Fibroblast of skin of back (primary cell): ENCODE measurements around the gene SLC6A12.
A peak's percentile ranks its signal among the peaks of the same experiment; 100 is the strongest.
"Not testable (repeated sequence)": the region's sequence is repeated elsewhere in the genome, so short reads cannot be mapped to it uniquely, and the experiment has no call there.

Experiments
- DNase-seq: peaks from one replicate; pipeline ENCODE4 v3.0.0-alpha.2; 2013

SLC6A12 gene

DNA sequence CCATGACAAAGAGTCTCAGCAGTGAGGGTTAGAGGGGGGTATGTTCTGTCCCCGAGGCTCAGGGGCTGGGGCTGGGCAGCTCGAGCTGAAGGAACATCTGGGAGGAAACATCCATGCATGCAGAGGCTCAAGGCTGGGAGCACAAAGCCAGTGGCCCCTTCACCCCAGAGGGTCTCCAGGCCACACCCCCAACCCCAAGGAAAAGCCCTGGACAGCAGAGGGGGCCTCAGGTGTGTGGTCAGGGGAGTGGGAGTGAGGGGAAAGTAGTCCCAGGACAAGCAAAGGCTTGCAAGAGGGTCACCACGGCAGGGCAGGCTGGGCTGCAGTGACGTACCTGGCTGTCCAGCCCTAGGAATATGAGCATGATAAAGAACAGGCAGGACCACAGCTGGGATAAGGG is 17.5 kb downstream of the SLC6A12 start:
- no peak for DNase-seq

DNA sequence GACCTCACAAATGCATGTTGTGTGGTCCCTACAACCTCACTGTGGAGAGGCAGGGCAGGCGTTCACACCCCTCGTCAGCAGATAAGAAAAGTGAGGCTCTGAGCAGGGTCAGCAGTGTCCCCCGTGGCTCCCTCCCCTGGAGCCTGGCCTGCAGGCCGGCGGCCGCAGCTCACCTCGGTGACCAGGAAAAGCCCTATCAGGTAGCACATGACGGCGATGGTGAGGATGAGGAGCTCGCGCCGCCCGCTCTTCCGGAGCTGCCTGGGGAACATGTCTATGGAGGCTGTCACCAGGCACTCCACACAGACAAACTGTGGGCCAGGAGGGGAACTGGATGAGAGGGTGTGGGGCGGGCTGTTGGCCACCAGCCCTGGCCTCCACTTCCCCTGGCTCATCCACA is 18.0 kb downstream of the SLC6A12 start:
- no peak for DNase-seq

DNA sequence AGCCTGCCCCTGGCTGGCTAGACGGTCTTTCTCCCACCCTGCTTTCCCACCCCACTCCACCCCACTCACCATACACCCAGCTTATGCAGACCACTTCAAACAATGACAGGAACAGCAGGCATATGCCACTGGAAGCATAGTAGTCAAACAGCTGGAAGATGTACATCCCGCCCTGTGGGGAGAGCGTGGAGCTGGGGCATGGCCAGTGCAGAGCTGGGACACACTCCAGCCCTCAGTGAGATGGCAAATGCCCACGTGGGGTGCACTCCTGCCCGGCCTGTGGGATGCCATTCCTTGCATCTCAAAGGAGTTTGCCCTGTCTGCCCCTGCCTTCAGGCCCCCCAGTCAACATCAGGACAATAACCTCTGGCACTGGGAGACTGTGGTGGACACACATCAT is 18.8 kb downstream of the SLC6A12 start:
- DNase-seq = no peak

DNA sequence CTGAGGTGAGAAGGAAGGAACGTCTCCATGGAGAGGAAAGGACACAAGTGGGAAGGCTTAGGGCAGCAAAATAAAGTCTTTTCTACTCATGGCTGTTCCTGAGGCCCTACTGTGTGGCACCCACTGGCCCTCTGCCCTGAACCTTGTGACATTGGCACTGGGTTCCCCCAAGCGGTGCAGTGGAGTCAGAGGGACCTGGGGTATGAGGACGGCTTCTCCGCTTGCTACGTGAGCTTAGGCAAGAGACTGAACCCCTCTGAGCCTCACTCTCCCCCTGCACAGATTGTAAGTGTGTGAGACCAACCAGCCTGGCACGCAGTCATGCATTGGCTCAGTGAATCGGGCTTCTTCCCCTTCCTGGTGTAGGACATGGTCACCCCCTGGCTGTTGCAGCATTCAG is 19.7 kb downstream of the SLC6A12 start:
- DNase-seq = no peak

DNA sequence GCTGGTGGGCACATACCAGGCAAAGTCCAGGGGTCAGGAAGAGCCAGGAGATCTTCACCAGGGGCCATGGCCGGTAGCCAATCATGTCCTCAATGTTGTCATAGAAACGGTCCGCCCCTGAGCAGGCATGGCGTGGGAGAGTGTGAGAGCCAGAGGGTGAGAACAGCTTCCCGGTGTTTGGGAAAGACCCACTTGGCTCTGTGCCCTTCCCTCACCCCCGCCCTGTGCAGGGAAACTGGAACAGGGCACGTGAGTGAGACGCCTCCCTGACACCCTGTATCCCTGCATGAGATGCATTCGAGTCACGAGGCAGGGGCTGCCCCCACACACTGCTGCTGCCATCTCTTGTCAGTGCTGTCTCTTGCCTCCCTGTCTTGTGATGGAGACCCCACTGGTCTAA is 20.7 kb downstream of the SLC6A12 start:
- no peak for DNase-seq

DNA sequence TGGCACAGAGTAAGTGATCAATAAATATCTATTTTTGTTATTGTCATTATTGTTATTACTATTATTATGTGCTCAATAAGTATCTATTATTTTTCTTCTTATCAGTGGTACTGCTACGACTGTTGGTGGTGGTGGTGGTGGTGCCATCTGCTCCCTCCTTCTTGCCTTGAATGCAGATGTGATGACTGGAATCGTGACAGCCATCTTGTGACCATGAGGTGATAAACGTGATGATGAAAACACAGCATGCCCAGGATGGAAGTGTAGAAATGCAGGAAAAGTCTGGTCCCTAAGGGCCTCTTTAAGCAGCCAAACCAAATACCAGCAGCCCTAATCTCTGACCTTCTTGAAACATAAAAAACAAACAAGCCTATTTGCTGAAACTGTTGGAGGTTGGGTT is 22.4 kb downstream of the SLC6A12 start:
- no peak for DNase-seq

DNA sequence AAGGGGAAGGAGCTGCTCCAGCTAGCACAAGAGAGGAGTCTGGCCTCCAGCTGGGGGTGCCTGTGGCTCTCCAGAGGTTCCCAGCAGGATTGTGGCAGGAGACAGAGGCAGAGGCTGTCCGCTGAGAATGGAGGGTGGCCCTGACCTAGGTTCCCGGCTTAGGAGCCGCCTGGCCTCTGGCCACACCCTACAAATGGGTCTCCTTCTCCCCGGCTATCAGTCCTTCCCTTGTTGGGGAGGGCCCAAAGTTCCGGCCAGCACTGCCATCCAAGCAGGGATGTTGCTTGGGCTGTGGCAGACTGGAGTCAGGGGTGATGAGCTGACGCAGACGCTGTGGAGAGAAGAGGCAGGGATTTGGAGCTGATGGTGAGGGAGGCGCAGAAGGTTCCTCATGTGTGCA is 23.1 kb downstream of the SLC6A12 start:
- DNase-seq = no peak

DNA sequence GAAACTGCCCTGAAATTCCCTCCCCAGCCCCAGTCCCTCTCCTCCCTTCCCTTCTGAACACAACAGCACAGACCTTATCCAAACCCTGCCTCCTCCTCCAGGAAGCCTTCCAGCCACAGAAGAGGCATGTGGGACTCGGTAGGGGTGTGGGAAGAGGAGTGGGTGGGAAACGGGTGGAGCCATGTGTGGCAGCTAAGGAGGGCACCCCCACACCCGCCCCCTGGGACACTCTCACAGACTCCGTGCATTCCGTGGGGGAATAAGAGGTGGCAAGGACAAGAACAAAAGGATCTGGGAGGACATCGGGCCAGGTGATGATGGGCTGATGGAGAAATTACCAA is 24.4 kb downstream of the SLC6A12 start:
- no peak for DNase-seq

DNA sequence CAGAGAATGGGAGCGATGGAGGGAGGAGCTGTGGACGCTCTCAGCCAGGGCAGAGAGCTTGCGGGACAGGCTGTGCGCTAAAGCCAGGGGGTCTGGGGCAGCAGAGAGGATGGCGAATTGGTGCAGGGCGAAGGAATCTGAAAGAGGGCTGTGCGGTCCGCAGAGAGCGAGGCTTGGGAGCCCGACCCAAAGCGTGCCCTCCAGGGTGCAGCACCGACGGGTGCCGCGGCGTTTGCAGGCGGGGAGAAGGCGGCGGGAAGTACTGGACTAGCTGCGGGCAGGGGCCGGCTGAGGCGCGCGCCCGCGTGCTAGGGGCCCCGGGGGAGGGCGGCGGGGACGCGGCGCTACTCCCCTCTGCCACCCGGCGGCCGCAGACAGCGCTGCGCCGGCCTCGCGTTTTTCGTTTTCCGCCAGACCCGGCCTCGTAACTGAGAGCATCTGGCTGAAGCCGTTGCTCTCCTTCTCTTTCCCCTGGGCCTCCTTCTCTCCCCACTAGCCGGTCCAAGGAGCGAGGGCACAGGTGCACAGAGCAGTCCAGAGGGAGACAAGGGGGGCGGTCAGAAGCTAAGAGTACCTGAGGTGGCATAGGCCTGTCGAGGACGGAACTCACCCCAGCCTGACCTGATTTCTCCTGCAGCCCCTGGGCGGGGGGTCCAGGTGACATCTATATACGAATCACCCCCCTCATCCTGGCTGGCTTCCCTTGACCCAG is 24.9 kb downstream of the SLC6A12 start:
- peak; percentile 58 for DNase-seq

DNA sequence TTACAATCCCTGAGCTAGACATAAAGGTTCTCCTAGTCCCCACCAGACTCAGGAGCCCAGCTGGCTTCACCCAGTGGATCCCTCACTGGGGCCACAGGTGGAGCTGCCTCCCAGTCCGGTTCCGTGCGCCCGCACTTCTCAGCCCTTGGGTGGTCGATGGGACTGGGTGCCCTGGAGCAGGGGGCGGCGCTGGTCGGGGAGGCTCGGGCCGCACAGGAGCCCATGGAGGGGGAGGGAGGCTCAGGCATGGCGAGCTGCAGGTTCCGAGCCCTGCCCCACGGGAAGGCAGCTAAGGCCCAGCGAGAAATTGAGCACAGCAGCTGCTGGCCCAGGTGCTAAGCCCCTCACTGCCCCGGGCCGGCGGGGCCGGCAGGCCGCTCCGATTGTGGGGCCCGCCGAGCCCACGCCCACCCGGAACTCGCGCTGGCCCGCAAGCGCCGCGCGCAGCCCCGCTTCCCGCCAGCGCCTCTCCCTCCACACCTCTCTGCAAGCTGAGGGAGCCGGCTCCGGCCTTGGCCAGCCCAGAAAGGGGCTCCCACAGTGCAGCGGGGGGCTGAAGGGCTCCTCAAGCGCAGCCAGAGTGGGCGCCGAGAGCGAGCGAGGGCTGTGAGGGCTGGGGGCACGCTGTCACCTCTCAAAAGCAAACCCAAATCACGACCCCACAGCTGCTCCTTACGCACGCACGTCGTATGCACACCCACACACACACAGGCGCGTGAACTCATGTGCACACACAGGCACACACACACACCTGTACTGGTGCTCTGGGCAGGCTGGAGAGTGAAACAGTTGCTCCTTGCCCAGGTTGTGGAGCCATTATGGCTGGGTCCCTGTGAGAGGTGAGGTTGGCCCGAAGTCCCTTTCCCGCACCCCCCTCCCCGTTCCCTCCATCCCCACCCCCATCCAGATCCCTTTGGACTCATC is 25.7 kb downstream of the SLC6A12 start:
- not testable (repeated sequence) for DNase-seq

DNA sequence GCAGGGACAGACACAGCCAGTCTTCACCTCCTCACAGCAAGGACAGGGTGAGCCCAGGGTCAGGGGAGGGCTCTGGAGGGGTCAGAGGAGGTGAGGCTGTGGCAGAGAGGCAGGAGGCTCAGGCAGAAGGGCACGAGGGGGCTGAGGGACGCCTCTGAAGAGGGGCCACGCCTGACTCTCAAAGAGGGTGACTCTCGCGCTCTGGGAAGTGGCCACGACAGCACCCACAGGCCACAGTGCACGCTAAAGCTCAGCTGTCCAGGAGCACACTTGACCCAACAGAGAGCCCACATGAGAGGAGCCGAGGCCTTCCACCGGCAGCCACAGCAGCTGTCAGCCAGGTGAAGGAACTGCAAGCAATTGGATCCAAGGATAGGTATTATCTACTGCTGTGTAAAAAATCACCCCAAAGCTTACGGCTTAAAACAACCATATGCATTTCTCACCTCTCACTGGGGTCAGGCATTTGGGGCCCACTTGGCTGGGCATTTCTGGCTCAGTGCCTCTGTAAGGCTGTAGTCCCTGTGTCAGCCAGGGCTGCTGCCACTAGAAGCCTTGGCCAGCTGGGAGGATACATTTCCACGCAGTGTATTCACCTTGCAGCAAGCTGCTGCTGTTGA is 27.8 kb downstream of the SLC6A12 start:
- DNase-seq = no peak

DNA sequence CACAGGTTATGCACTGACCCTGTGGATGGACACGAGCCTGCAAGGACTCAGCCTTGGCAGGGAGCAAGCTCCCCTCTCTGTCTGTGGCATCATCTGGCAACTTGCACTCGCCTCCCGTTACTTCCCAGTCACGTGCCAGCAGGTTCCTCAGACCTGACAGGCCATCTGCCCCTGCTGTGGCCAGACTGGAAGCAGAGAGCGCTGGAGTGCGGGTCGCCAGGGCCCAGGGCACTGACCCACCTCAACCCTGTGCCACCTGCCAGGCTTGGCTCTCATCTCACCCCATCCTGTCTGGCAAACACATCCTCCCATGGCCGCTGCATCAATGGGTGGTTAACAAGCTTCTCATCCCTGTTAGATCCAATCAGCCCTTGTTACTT is 28.4 kb downstream of the SLC6A12 start:
- no peak for DNase-seq

DNA sequence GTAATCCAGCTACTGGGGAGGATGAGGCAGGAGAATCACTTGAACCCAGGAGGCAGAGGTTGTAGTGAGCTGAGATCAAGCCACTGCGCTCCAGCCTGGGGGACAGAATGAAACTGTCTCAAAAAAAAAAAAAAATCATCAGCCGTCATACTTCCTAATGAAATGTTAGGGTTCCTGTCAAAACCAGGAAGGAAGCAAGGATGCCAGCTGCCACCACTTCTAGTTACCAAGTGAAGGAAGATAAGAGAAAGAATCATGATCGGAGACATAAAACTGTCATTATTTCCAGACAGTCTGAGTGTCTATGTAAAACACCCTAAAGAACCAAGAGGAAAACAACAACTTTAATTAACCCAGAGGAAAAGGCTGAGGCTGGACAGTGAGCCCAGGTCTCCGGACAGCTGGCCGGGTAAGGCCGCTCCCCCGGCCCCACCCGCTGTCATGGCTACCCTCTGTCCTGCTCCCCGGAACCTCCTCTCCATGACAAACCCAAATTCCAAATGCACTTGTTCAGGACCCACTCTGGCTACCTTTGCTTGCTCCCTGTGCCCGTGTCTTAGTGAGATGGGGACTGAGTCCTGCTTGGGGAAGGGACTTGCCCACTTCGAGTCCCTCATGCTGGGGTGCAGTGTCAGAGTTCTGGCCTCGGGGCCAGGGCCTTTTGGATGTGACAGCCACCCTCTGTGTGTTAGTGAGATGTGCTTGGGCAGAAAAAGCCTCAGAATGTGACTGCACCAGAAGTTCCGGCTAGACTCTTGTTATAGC is 29.0 kb downstream of the SLC6A12 start:
- no peak for DNase-seq

DNA sequence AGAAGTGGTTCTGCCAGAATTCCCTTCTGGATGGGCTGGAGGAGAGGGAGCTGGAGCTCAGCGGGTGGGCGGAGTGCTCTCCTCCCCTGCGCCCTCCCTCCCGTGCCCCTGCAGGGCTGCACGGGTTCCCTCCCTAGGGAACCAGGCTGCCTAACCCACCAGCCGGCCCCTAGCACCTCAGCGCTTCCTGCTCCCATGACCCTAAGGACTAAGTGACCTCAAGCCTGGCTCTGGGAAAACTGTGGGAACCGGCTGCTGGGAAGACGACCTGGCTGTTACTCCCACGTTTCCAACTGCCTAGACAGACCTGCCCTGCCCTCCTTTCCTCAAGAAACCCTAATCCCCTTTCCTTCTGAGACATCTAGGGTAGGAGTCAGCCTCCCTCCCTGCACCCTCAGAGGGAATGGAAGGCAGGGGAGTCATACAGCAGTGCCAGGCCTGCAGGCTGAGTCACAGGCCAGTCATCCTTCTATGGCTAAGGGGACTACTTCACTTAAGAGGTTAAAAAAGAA is 31.5 kb downstream of the SLC6A12 start:
- DNase-seq = peak; percentile 86

DNA sequence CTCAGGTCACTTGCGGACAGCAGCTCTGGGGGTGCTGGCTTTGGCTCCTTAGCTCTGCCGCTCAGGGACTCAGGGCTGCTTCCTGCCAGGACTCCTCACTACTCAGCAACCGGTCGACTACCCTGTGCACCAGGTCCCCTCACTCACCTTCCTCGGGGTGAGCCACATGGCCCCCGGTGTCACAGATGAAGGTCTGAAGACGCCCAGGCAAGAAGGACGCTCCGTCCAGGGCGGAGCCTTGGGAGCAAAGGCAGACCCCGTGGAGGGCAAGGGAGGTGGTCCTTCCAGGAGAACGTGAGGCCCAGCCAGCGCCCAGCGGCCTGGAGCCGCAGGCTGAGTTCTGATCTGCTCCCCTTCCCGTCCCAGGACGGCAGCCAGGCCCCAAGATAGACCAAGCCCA is 32.0 kb downstream of the SLC6A12 start:
- no peak for DNase-seq

DNA sequence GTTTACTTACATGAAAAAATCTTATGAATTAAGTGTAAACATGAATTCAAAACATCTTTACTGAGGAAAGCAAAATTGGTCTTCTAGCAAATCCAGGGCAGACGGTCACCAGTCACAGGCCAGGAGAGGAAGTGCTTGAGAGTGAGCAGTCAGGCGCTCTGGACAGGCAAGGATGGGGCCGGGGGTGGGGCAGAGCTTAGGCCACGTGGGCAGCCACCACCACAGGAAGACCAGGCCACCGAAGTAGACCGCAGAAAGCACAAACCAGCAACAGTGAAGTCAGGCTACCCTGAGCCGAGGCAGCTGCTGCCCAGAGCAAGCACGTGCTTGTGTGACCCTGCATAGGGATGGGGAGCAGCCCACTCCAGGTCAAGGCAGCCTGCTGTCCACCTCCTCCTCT is 33.5 kb downstream of the SLC6A12 start:
- peak; percentile 10 for DNase-seq

DNA sequence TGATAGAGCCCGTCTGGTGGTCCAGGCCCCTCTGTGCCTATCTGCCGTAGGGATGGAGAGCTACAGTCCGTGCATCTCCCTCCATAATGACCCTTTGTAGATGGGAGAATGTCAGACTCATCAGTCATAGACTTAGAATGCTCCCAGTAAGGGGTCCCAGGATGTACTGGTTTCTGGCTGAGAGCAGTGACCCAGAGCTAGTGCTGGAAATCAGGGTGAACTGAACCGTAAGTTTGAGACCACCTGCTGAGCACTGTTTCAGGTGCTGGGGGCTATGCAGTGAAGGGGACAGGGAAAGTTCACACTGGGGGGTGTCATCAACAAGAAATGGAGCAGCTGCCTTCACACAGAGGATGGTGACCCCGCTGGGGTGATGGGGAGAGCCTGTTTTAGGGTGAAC is 34.1 kb downstream of the SLC6A12 start:
- no peak for DNase-seq

DNA sequence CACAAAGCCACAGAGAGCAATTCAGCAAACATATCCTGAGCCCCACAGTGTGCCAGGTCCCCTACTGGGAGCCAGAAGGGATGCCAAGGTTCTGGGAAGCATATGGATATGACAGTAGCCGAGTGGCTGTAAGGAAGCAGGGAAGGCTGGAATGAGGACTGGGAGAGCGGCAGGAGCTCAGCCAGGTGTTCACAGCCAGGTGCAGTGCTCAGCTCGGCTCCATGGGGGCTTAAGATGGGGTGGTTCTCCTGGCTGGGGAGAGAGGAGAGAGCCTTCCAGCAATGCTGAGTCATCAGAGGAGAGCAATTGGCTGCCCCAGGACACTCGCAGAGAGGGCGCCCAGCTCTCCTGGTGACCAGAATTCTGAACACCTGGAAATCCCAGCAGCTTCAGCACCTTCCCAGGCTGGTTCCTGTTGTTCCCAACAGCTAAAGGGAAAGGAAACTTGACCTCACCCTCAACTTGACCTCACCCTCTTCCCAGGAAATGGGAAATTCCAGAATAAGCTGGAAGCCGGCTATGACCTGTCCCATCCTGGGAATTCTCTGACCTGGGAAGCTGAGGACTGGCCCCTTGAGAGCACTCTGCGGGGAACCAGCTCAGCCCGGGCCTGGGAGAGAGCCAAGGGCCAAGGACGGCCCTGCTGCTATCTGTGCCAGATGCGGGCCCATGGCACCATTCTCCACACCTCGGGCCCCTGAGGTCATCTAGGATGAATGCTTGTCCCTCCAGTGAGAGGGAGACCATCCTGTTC is 34.6 kb downstream of the SLC6A12 start:
- peak; percentile 15 for DNase-seq

DNA sequence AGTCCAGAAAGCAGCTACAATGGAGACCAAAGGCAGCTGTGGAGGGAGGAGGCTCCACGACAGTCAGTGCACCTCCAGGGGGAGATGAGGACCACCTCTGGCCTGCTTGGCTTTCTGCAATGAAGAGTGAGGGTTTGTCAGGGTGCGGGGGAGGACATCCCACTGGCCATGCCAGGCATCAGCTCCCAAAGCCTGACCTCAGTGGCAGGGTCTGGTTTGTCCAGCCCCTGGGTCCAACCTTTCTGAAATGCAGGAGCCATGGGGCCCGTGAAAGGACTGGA is 35.2 kb downstream of the SLC6A12 start:
- no peak for DNase-seq

DNA sequence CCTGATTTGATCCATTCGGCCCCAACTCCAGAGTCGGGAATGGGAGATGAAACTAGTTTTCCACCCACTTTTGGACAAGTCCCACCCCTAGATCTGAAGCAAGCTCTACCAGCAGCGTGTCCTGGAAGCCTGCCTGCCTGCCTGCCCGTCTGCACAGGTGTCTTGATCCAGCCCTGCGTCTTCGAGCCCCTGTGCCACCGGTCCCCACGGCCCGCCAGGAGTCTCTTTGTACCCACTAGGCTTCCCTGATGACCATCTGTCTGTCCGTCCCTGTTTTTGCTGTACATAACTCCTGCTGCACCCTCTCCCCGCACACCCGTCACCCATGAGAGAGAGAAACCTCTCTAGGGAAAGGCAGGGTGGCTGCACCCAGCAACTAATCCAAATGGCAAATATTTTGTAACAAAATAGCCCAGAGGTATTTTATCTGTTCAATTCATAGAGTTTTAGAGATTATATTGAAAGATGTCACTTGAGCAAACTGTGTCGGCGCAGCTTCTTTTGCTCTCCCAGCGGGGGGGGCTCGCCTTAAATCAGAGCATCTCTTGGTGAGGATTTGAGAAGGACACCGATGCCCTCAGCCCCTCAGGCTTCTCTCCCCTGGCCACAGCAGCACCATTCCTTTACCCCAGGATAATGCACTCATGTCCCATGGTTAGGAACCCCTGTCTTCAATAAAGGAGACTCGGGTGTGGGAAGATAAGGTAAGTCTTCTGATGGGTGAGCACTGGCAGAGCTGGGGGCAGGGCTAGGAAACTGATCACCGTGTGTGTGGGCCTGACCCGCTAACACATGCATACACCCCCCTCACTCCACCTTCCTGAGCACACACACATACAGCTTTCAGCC is 35.8 kb downstream of the SLC6A12 start:
- no peak for DNase-seq

DNA sequence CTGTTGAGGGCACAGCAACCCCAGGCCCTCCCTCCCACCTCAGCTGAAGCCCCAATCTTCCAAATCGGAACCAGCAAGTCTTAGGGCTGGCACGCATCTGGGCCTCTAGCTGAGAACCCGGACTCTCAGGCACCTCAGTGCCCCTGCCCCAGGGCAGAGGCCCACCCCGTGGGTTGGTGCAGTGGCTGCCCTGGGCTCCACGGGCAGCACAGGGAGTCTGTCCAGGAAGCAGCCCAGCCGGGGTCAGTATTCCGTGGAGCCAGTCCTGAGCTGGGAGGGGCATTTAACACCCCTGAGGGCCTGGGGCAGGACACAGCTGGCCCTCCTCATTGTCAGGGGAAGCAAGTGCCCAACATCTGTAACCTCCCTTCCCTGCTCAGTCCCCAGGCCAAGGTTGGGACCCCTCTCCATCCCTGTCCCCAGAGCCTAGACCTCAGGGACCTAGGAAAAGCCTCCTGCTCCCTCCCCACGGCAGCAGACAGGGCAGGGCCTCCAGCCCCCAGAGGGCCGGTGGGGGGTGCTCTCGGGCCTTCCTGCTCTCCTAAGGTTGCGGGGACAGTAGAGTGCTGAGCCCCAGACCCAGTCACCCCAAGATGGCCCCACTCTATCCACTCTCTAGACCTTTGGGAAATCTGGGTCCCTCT is 36.5 kb downstream of the SLC6A12 start:
- no peak for DNase-seq
